NT2/D1 (cell line): ENCODE results near the gene MYO3B.

Source experiments
- SUZ12 ChIP-seq: IDR thresholded peaks from 2 replicates; pipeline ENCODE4 v1.6.1; 2011; ENCODE audit not compliant: insufficient read length, insufficient read depth; ENCODE audit errors: extremely low read depth
- ZNF274 ChIP-seq: IDR thresholded peaks from 2 replicates; pipeline ENCODE4 v1.6.1; 2011; ENCODE audit warnings: mild to moderate bottlenecking, low read depth, low read length

- TF ChIP-seq ZNF274 (no peak), SUZ12 (no peak)
Observed at GRCh38 chr2:170176212-170176611, 1.7 kb upstream of the MYO3B start.
